ENCODE data around the gene GJB6. TPM values are rescaled to one million over a fixed set of nuclear protein-coding genes. Genes with fewer than 3 reads are reported as not detected.

The GJB6 gene
- total RNA-seq, 1 donor, result 0.94 TPM

- peaks cover 24% of the 10 kb centered on the region for H3K4me1 ChIP-seq (ENCODE audit: insufficient read depth, low read length)
- H3K27me3 ChIP-seq (ENCODE audit: insufficient read depth, low read length), result peaks cover 50% of the 10 kb centered on the region
- H3K4me3 ChIP-seq (ENCODE audit: low read length), result no peak overlapping the region
- H3K9me3 ChIP-seq (ENCODE audit: low read depth, low read length), result no peaks in the 10 kb centered on the region
Observed at GRCh38 chr13:20197361-20197834, 34.7 kb downstream of the GJB6 start.

DNA sequence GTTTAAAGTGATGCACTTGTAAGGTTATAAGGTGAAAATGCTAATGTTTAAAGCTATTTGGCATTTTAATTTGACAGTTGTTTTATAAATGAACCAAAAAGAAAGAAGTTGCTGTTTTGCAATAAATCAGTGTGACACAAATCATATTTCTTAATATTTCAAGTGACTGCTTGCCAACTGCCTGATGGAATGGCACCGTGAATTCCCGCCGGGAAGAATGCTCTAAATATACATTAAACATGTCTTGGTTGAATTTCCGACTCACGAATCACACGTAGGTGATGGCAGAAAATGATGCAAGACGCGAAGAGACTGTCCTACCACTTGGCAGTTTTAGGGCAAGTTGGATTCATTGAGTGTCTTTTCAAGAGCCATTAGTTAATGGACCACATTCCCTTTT is 36.3 kb downstream of the GJB6 start:
- Histone ChIP-seq H3K4me1 (ENCODE audit: insufficient read depth, low read length) (peaks cover 33% of the 10 kb centered on the region), H3K27me3 (ENCODE audit: insufficient read depth, low read length) (peaks cover 62% of the 10 kb centered on the region), H3K4me3 (ENCODE audit: low read length) (no peak overlapping the region), H3K9me3 (ENCODE audit: low read depth, low read length) (no peaks in the 10 kb centered on the region)

DNA sequence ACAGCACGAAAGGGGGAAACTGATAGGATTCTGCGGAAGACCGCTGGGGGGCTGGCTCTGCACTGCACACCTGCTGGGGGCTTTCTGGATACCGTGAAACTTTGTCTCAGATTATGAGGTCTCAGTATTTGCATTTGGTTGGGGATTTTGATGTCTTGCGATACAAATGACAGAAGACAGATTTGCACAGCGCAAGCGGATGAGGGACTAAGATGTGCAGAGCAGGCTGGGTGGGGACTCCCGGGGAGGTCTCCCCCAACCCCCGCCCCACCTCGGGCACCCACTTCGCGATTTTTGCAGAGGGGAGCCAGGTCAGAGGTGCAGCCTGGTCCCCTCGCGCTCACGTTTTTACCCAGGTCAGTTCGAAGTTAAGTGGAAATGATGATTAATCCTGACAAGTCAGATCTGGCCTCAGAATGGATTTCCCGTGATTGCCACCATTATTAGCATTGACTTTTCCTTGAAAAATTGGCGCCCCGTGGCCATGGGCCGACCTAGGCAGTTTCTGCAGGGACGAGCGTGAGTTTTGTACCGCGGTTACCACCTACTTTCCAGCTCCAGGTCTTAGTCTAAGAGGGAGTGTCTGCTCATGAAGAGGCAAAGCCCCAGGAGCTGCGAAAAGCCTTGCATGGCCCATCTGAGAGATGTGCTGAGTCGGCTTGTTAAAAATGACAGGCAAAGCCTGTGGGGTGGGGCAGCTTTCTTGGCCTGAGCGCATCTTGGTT is 38.0 kb downstream of the GJB6 start:
- peaks cover 64% of the 10 kb centered on the region for H3K27me3 ChIP-seq (ENCODE audit: insufficient read depth, low read length)

GRCh38 chr13:20193162-20193906 is 38.8 kb downstream of the GJB6 start:
- peaks cover 64% of the 10 kb centered on the region for H3K27me3 ChIP-seq (ENCODE audit: insufficient read depth, low read length)
- H3K9me3 ChIP-seq (ENCODE audit: low read depth, low read length), result no peaks in the 10 kb centered on the region
- H3K4me3 ChIP-seq (ENCODE audit: low read length), result peak overlapping the region; percentile 5
- H3K4me1 ChIP-seq (ENCODE audit: insufficient read depth, low read length), result peaks cover 38% of the 10 kb centered on the region

More for the DNA sequence above, 38.0 kb downstream of the GJB6 start:
- H3K4me1 ChIP-seq (ENCODE audit: insufficient read depth, low read length), result peaks cover 38% of the 10 kb centered on the region
- H3K4me3 ChIP-seq (ENCODE audit: low read length), result no peak overlapping the region
- H3K9me3 ChIP-seq (ENCODE audit: low read depth, low read length), result no peaks in the 10 kb centered on the region

DNA sequence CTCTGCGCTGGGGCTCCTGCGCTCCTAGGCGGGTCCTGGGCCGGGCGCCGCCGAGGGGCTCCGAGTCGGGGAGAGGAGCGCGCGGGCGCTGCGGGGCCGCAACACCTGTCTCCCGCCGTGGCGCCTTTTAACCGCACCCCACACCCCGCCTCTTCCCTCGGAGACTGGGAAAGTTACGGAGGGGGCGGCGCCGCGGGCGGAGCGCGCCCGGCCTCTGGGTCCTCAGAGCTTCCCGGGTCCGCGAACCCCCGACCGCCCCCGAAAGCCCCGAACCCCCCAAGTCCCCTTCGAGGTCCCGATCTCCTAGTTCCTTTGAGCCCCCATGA is 39.3 kb downstream of the GJB6 start, which contains the start of gene GJB2:
Gene GJB2 (minus strand): TSS at position 103 of the 326 bp plus-strand sequence. CDS start 3,357 bp downstream, outside the sequence.
- H3K9me3 ChIP-seq (ENCODE audit: low read depth, low read length), result no peaks in the 10 kb centered on the region
- peaks cover 63% of the 10 kb centered on the region for H3K27me3 ChIP-seq (ENCODE audit: insufficient read depth, low read length)
- H3K4me3 ChIP-seq (ENCODE audit: low read length), result peak within 1 kb of the TSS; percentile 9
- peaks cover 38% of the 10 kb centered on the region for H3K4me1 ChIP-seq (ENCODE audit: insufficient read depth, low read length)

DNA sequence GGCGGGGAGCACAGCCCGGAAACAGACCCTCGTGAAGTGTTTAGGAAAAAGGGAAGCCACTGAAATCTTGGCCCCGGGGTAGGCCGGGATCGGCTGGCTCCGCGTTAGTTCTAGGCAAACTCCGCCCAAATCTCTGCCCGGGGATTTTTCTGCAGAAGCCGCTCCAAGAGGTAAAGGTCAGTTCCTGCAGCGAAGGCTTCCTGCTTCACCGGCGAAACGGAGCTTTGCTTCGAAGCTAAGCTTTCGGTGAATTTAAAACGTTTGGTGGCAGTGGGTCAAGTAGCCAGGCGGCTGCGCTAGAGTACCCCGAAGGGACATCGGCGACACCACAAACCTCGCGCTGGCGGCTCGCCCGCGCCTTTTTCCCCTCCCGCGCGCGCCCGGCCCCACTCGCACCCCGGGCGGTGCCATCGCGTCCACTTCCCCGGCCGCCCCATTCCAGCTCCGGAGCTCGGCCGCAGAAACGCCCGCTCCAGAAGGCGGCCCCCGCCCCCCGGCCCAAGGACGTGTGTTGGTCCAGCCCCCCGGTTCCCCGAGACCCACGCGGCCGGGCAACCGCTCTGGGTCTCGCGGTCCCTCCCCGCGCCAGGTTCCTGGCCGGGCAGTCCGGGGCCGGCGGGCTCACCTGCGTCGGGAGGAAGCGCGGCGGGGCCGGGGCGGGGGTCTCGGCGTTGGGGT is 39.8 kb downstream of the GJB6 start:
- H3K4me3 ChIP-seq (ENCODE audit: low read length), result peak overlapping the region; percentile 9
- H3K9me3 ChIP-seq (ENCODE audit: low read depth, low read length), result no peaks in the 10 kb centered on the region
- peaks cover 59% of the 10 kb centered on the region for H3K27me3 ChIP-seq (ENCODE audit: insufficient read depth, low read length)
- H3K4me1 ChIP-seq (ENCODE audit: insufficient read depth, low read length), result peaks cover 38% of the 10 kb centered on the region

DNA sequence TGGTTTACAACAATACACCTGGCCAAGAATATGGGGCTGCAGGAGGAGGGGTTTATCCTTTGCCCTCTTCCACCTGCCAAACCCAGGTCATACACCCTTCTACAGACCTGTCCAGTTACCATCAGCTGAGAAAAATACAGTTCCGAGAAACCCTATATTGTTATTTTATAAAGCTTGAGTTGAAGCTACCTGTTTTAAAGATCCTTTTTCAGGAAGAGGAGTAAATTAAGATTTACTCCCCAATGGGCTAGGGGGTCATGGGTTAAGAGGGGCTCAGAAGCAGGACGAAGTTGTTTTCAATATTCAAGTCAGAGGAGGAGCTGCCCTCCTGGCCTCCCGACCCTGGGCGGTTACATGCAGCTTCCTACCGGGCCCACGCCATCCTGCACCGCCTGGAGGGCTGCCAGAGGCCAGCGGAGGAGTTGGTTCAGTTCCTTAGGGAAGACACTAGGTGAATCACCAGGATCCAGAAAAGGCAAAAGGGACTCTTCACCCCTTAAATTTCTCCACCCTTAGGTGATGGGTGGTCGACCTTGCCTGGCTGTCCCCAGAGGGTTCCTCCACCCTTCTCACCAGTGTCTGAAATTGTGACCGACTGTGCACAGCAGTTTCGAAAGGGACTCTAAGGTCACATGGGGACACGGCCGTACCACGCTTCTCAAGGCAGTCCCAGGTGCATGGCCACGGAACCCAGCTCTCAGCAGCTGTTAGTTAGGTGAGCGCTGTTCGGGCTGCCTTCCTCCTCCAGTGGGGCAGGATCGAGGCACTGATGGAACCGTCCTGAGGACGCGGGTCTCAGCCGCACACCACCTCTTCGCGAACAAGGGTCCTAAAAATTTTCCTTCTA is 40.6 kb downstream of the GJB6 start:
- Histone ChIP-seq H3K4me1 (ENCODE audit: insufficient read depth, low read length) (peaks cover 38% of the 10 kb centered on the region), H3K9me3 (ENCODE audit: low read depth, low read length) (no peaks in the 10 kb centered on the region), H3K27me3 (ENCODE audit: insufficient read depth, low read length) (peaks cover 51% of the 10 kb centered on the region), H3K4me3 (ENCODE audit: low read length) (no peak overlapping the region)

DNA sequence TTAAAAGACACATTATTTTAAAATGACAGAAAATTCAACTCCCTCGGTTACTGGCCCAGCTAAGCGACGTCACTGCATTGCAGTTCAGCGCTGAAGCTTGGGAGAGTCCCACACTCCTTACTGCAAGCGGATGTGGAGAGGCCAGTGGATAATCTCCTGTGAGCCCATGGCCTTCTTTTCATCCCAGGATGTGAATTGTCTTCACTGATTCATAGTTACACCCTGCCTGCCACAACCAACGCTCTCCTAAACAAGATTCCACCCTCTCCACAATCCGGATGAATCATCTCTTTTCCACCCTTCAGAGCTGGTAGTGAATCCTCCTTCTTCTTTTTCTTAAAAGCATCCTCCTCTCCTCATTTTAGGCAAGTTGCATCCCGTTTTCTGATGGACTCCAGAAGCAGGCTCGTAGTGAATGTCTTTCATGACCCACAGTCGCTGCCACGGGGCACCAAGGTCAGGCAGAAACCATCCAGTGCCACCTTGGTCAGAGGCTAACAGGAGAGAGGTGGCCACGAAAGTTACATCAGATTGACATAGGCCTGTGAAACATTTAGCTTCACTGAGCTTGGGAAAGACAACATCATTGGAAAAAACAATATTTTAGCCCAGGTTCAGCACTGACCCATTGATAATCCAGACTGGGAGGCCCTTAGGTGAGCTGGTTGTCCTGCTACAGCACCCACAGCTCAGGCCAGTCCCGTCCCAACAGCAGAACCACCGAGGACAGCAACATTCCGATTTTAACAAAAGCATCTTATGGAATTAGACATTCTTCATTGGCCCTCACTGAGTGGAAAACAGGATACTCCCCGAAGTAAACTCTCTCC is 41.4 kb downstream of the GJB6 start:
- peaks cover 43% of the 10 kb centered on the region for H3K27me3 ChIP-seq (ENCODE audit: insufficient read depth, low read length)

DNA sequence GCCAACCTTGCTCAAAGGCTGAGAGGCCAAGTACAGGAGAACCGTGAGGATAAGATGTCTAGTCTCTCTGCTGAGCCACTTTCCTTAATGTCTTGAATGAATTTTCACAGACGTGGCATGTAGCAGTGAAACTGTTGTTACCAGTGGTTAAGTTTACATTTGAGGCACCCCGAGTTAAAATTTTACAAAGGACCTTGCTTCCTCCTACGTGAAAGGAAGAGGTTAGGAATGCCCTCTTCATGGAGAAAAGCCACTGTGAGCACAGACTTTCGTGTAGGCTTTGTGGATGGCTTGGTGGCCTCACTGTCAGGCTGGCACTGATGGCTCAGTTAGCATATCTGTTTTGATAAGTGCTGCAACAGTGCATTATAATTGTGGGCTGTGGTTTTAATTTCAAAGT is 42.0 kb downstream of the GJB6 start:
- no peak overlapping the region for H3K4me3 ChIP-seq (ENCODE audit: low read length)
- H3K9me3 ChIP-seq (ENCODE audit: low read depth, low read length), result no peaks in the 10 kb centered on the region
- H3K4me1 ChIP-seq (ENCODE audit: insufficient read depth, low read length), result peaks cover 31% of the 10 kb centered on the region
- peaks cover 37% of the 10 kb centered on the region for H3K27me3 ChIP-seq (ENCODE audit: insufficient read depth, low read length)

More for the DNA sequence above, 41.4 kb downstream of the GJB6 start:
- H3K4me3 ChIP-seq (ENCODE audit: low read length), result no peak overlapping the region
- peaks cover 36% of the 10 kb centered on the region for H3K4me1 ChIP-seq (ENCODE audit: insufficient read depth, low read length)
- no peaks in the 10 kb centered on the region for H3K9me3 ChIP-seq (ENCODE audit: low read depth, low read length)

- no peaks in the 10 kb centered on the region for H3K9me3 ChIP-seq (ENCODE audit: low read depth, low read length)
Observed at GRCh38 chr13:20188667-20189553, 43.2 kb downstream of the GJB6 start.

GRCh38 chr13:20186771-20187170 is 45.3 kb downstream of the GJB6 start:
- Histone ChIP-seq H3K4me1 (ENCODE audit: insufficient read depth, low read length) (peaks cover 8% of the 10 kb centered on the region), H3K4me3 (ENCODE audit: low read length) (no peak overlapping the region), H3K9me3 (ENCODE audit: low read depth, low read length) (no peaks in the 10 kb centered on the region), H3K27me3 (ENCODE audit: insufficient read depth, low read length) (peaks cover 11% of the 10 kb centered on the region)

More at GRCh38 chr13:20188667-20189553, 43.2 kb downstream of the GJB6 start:
- Histone ChIP-seq H3K4me1 (ENCODE audit: insufficient read depth, low read length) (peaks cover 24% of the 10 kb centered on the region), H3K4me3 (ENCODE audit: low read length) (no peak overlapping the region), H3K27me3 (ENCODE audit: insufficient read depth, low read length) (peaks cover 25% of the 10 kb centered on the region)

DNA sequence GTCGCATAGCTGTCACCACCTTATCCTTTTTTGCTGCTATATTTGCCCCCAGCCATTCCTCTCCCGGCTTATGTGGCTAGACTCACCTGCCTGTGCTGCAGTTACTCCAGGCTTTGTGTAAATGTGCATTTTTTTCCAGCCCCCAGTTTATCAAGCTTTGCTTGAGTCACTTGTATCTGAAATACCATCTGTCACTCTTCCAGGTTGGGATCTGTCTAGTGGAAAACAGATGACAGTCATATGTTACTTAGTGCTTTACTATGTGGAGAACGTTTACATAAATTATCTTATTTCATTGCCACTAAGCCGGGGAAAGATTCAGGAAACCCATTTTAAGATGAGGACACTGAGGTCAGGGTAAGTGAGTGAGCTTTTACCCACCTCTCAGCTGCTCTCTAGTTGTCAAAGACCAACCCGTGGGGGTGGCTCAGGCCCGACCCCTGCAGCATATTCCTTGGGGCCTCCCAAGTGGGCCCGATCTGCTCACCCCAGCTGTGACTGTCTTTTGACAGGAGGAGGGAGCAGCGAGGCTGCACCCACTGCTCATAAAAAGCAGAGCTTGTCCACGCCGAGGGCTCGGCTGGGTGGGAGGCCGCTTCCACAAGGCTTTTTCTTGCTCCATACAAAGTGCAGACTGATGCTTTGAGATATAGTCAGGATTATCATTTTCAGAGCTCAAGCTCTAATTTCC is 46.6 kb downstream of the GJB6 start:
- Histone ChIP-seq H3K4me1 (ENCODE audit: insufficient read depth, low read length) (peaks cover 5% of the 10 kb centered on the region), H3K4me3 (ENCODE audit: low read length) (no peak overlapping the region), H3K27me3 (ENCODE audit: insufficient read depth, low read length) (peaks cover 10% of the 10 kb centered on the region), H3K9me3 (ENCODE audit: low read depth, low read length) (no peaks in the 10 kb centered on the region)
